ENCODE measurements around the gene WWTR1. TPM values are rescaled to one million over a fixed set of nuclear protein-coding genes. Genes with fewer than 3 reads are reported as not detected.

The WWTR1 gene
- polyA plus RNA-seq, 3 donors from 2014 or later: not detected

- H3K4me1 Mint-ChIP-seq: no peaks in the 10 kb centered on the region
- no peak overlapping the region for H3K4me3 Mint-ChIP-seq
- H3K27ac Mint-ChIP-seq: no peak overlapping the region
- no peaks in the 10 kb centered on the region for H3K9me3 Mint-ChIP-seq
- DNase-seq: no peak
- H3K36me3 Mint-ChIP-seq: no peaks in the 10 kb centered on the region
- peaks cover 3 to 6% (median 5%) of the 10 kb centered on the region in 3 donors for H3K27me3 Mint-ChIP-seq (ENCODE audit: low read depth in 3 of 3)
These were observed 10.5 kb downstream of the WWTR1 start for GRCh38 chr3:149647285-149647684.

DNA sequence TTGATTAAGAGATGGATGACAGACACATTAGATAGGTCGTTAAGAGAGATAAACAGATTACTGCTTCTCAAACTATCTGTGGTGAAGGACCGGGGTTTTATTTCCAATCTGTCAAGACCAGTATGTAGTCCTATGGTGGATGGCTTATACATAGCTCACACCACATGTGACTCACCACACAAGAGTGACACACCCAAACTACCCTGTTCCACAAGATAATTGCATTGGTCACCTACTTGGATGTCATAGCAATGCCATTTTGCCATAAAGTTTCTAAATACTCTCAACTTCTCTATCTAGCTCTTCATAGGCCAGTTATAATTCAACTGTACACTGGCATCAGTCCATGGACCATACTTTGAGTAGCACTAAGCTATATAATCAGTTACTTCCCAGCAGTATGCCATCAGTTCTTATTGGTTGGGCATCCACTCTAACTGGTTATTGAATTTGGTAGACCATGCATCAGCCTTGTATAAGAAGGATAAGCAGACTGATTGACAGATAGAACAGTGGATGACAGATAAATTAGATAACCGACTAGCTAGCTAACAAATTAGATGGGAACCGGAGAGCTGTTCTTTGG lies 11.6 kb downstream of the WWTR1 start:
- Mint-ChIP-seq H3K9me3 (no peaks in the 10 kb centered on the region), H3K36me3 (no peaks in the 10 kb centered on the region)

DNA sequence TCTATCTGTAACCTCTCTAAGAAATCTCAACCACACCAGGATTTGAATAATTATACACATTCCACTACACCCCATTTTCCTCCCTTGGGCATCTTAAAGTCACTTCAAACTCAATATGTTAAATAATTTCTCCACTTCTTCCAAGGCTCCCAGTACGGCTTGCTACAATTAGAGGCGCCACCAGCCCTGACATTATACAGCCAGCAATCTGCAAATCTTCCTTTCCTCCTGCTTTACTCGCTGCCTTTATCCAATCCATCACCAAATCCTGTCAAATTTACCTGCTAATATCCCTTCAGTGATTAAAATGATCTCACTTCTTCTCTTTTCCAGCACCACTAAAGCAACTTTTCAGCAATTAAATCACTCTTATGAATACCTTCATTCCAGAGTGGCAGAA lies 13.9 kb downstream of the WWTR1 start:
- H3K27me3 Mint-ChIP-seq (ENCODE audit: low read depth in 3 of 3): peaks cover 0 to 3% (median 2%) of the 10 kb centered on the region in 3 donors
- no peak overlapping the region for H3K27ac Mint-ChIP-seq
- no peaks in the 10 kb centered on the region for H3K9me3 Mint-ChIP-seq
- DNase-seq: no peak
- no peak overlapping the region for H3K4me3 Mint-ChIP-seq
- no peaks in the 10 kb centered on the region for H3K4me1 Mint-ChIP-seq
- H3K36me3 Mint-ChIP-seq: no peaks in the 10 kb centered on the region

More for the DNA sequence above, 11.6 kb downstream of the WWTR1 start:
- Mint-ChIP-seq H3K4me3 (no peak overlapping the region), H3K27ac (no peak overlapping the region), H3K4me1 (no peaks in the 10 kb centered on the region), H3K27me3 (ENCODE audit: low read depth in 3 of 3) (peaks cover 3 to 6% (median 4%) of the 10 kb centered on the region in 3 donors)
- no peak for DNase-seq

DNA sequence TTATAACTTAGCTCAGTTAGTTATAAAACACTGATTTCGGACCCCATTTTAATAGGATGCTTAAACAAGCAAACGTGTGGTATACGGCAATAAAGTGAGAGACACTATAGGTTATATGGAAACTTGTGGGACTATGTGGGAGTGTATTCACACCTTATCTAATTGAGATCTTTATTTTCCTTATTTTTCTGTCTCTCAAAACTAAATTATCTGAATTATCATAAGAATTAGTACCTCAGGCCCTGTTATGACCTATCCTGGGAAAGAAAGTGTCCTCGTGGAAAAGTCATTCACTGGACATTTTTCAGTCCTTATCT lies 14.4 kb downstream of the WWTR1 start:
- H3K9me3 Mint-ChIP-seq: no peaks in the 10 kb centered on the region
- H3K4me1 Mint-ChIP-seq: no peaks in the 10 kb centered on the region
- no peak overlapping the region for H3K27ac Mint-ChIP-seq
- DNase-seq: no peak
- peaks cover 0 to 5% (median 3%) of the 10 kb centered on the region in 3 donors for H3K27me3 Mint-ChIP-seq (ENCODE audit: low read depth in 3 of 3)
- H3K4me3 Mint-ChIP-seq: no peak overlapping the region
- no peaks in the 10 kb centered on the region for H3K36me3 Mint-ChIP-seq

DNA sequence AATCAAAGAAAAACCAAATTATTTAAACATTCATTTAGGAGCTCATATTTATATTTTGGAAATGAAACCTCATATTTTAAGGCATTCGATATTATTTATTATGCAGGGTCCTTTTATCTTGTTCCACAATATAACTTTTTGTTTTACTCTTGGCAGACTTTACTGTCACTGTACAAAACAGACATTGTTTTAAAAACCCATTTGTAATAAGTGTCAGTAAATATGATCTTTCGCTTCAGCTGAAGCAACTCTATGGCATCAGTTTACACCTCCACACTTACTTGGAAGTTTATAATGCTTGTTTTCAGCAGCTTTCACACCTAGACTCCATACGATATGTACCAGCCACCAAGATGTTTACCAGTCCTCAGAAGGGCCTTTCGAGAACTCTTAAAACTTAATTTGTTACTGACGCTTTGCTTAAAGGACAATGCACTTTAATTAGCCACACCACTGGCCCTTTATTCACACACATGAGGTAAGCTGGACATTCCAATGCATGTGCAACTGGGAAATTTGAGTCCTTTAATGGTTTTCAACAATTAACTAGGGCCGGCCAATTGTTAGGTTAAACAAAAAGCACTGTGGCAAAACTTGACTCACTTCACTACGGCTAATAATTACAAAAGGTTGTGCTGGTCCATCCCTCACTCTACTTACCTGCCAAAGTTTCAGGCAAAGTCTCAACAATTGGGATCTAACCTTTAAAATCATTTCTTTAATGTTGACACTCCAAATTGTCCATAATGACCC lies 16.7 kb downstream of the WWTR1 start:
- no peak for DNase-seq
- H3K27me3 Mint-ChIP-seq (ENCODE audit: low read depth in 3 of 3): peaks cover 2 to 7% (median 7%) of the 10 kb centered on the region in 3 donors
- no peaks in the 10 kb centered on the region for H3K9me3 Mint-ChIP-seq
- no peaks in the 10 kb centered on the region for H3K4me1 Mint-ChIP-seq
- H3K36me3 Mint-ChIP-seq: no peaks in the 10 kb centered on the region
- no peak overlapping the region for H3K27ac Mint-ChIP-seq
- no peak overlapping the region for H3K4me3 Mint-ChIP-seq

- H3K36me3 Mint-ChIP-seq: no peaks in the 10 kb centered on the region
- no peak overlapping the region for H3K27ac Mint-ChIP-seq
- no peak overlapping the region for H3K4me3 Mint-ChIP-seq
- DNase-seq: no peak
- peaks cover 0 to 1% (median 0%) of the 10 kb centered on the region in 6 donors for H3K9me3 Mint-ChIP-seq
- H3K27me3 Mint-ChIP-seq (ENCODE audit: low read depth in 3 of 3): peaks cover 2 to 6% (median 5%) of the 10 kb centered on the region in 3 donors
- no peaks in the 10 kb centered on the region for H3K4me1 Mint-ChIP-seq
These were observed 18.7 kb downstream of the WWTR1 start for GRCh38 chr3:149639093-149639486.

GRCh38 chr3:149638228-149639092 lies 19.4 kb downstream of the WWTR1 start:
- Mint-ChIP-seq H3K27ac (no peak overlapping the region), H3K9me3 (peaks cover 0 to 1% (median 0%) of the 10 kb centered on the region in 6 donors), H3K36me3 (no peaks in the 10 kb centered on the region), H3K27me3 (ENCODE audit: low read depth in 3 of 3) (peaks cover 3 to 8% (median 7%) of the 10 kb centered on the region in 3 donors), H3K4me1 (no peaks in the 10 kb centered on the region), H3K4me3 (no peak overlapping the region)
- DNase-seq: no peak

- Mint-ChIP-seq H3K4me1 (no peaks in the 10 kb centered on the region), H3K27ac (no peak overlapping the region), H3K36me3 (no peaks in the 10 kb centered on the region), H3K9me3 (peaks cover 0 to 1% (median 0%) of the 10 kb centered on the region in 6 donors), H3K27me3 (ENCODE audit: low read depth in 3 of 3) (peaks cover 4 to 8% (median 7%) of the 10 kb centered on the region in 3 donors), H3K4me3 (no peak overlapping the region)
- DNase-seq: no peak
These were observed 22.4 kb downstream of the WWTR1 start for GRCh38 chr3:149635396-149635795.

DNA sequence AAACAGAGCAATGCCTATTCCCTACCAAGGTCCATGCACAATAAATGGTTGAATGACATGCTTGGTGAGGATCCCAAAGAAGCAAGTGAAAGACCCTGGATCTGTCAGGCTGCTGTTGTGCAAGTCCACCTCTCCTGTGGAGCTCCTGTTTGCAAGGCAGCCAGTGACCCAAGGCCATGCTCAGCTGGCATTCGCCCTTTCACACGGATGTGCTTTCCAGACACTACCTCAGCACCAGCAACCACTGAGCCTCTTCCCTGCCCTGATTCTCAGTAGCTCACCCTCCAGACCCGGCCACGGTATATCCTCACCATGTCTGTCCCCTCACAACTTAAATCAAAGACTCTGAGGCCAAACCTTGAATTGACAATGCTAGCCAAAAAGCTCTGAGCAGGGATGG lies 23.3 kb downstream of the WWTR1 start:
- H3K27me3 Mint-ChIP-seq (ENCODE audit: low read depth in 3 of 3): peaks cover 4 to 10% (median 7%) of the 10 kb centered on the region in 3 donors

GRCh38 chr3:149634072-149634471 lies 23.8 kb downstream of the WWTR1 start:
- DNase-seq: no peak
- Mint-ChIP-seq H3K9me3 (peaks cover 0 to 1% (median 0%) of the 10 kb centered on the region in 6 donors), H3K4me3 (no peak overlapping the region), H3K27ac (no peak overlapping the region), H3K27me3 (ENCODE audit: low read depth in 3 of 3) (peaks cover 4 to 10% (median 7%) of the 10 kb centered on the region in 3 donors), H3K4me1 (no peaks in the 10 kb centered on the region), H3K36me3 (no peaks in the 10 kb centered on the region)

More for the DNA sequence above, 23.3 kb downstream of the WWTR1 start:
- Mint-ChIP-seq H3K36me3 (no peaks in the 10 kb centered on the region), H3K9me3 (peaks cover 0 to 1% (median 0%) of the 10 kb centered on the region in 6 donors), H3K27ac (no peak overlapping the region), H3K4me3 (no peak overlapping the region), H3K4me1 (no peaks in the 10 kb centered on the region)
- DNase-seq: no peak

DNA sequence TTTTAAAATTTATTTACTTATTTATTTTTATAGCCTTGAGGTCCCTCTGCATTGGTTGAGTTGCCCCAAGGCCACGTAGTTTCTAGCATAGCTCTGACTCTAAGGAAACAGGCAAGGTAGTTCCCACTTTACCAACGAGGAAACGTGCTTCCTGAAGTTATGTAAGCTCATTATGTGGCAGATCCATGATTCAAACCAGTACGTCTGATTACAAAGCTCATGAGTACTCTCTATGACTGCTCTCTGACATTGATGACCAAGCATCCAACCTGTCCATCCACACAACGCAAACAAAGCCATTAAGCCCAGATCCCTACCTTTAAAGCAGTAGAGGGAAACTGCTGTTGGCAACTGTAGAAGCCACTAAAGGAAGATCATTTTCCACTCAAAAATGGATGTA lies 25.6 kb downstream of the WWTR1 start:
- H3K27me3 Mint-ChIP-seq (ENCODE audit: low read depth in 3 of 3): peaks cover 3 to 5% (median 5%) of the 10 kb centered on the region in 3 donors
- no peak for DNase-seq
- no peak overlapping the region for H3K27ac Mint-ChIP-seq
- peaks cover 0 to 1% (median 0%) of the 10 kb centered on the region in 6 donors for H3K9me3 Mint-ChIP-seq
- H3K36me3 Mint-ChIP-seq: no peaks in the 10 kb centered on the region
- no peaks in the 10 kb centered on the region for H3K4me1 Mint-ChIP-seq
- no peak overlapping the region for H3K4me3 Mint-ChIP-seq

- DNase-seq: no peak
- Mint-ChIP-seq H3K36me3 (no peaks in the 10 kb centered on the region), H3K9me3 (peaks cover 0 to 1% (median 0%) of the 10 kb centered on the region in 6 donors), H3K4me3 (no peak overlapping the region), H3K27ac (no peak overlapping the region), H3K27me3 (ENCODE audit: low read depth in 3 of 3) (peaks cover 4 to 8% (median 8%) of the 10 kb centered on the region in 3 donors), H3K4me1 (no peaks in the 10 kb centered on the region)
These were observed 27.0 kb downstream of the WWTR1 start for GRCh38 chr3:149630806-149631205.

DNA sequence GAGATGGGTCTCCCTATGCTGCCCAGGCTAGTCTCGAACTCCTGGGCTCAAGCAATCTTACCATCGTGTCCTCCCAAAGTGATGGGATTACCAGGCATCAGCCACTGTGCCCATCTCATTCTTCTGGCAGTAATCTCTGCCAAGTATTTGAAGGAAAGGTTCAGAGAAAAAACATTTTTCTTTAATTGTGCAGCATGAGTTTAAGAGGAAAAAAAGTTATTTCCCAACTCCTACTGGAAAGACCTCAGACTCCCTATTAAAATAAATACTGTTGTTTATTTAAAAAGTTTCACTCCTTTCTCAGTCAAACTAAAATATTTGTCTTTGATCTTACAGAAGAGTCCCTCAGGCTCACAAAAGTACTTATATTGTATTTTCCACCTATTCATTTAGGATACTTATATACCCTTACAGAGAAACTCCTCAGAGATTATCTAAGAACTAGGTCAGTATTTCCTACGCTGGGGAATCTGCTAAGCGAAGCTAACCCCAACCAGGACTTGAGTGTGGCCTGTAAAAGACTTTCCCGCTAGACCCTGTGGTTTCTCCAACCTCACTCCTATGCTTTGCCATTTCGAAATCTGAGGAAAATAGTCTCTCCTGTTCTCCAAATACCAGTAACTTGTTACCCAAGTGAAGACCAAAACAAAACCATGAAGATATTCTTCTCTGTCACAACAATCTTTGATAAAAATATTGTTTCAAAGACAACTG lies 28.7 kb downstream of the WWTR1 start:
- Mint-ChIP-seq H3K4me1 (no peaks in the 10 kb centered on the region), H3K27ac (no peak overlapping the region), H3K4me3 (no peak overlapping the region), H3K27me3 (ENCODE audit: low read depth in 3 of 3) (peaks cover 4 to 12% (median 9%) of the 10 kb centered on the region in 3 donors), H3K36me3 (no peaks in the 10 kb centered on the region), H3K9me3 (no peaks in the 10 kb centered on the region)
- DNase-seq: no peak

Data from immature natural killer cell (primary cell).